IMR-90 (cell line): ENCODE results near the gene ABL1. TPM values are rescaled to one million over a fixed set of nuclear protein-coding genes. Genes with fewer than 3 reads are reported as not detected.

Experiments used
- ATAC-seq: fragments of 200-7000 bp; cut with Tn5 transposase; 2 replicates; pipeline ENCODE4 v1.9.1; 2020; ENCODE audit warnings: low read depth, mild to moderate bottlenecking, moderate library complexity
- BruUV-seq: library from RNA; stranded (reverse); fragments of 400-500 nt; replicated peaks from 2 replicates; lab custom pipeline; 2021; lab: Mats Ljungman, UMichigan
- CTCF ChIA-PET: fragments of 300-600 bp; formaldehyde crosslinking; extraction: SDS; loops from one replicate; lab custom pipeline; 2021; ENCODE audit warnings: antibody characterized with exemption; lab: Yijun Ruan, JAX
- POLR2A ChIA-PET: fragments of 300-600 bp; sonication (Branson Sonifier 250); formaldehyde crosslinking; loops from one replicate; lab custom pipeline; 2022; ENCODE audit warnings: antibody characterized with exemption; ENCODE audit not compliant: unreplicated experiment; lab: Charles Lee
- DNase-seq: peaks from one replicate; pipeline ENCODE4 v3.0.0; 2013
- H2AFZ ChIP-seq: replicated peaks from 2 replicates; pipeline ENCODE3; 2013; ENCODE audit warnings: low read length, mild to moderate bottlenecking; ENCODE audit not compliant: poor library complexity
- H2AK5ac ChIP-seq: 2 replicates; pipeline ENCODE4 v1.6.1; 2013; ENCODE audit warnings: low read depth, low read length, inconsistent platforms
- H2AK9ac ChIP-seq: replicated peaks from 2 replicates; pipeline ENCODE3; 2013; ENCODE audit warnings: mild to moderate bottlenecking, low read depth, low read length, moderate library complexity; ENCODE audit not compliant: poor library complexity
- H2BK120ac ChIP-seq: 2 replicates; pipeline ENCODE4 v1.6.1; 2013; ENCODE audit warnings: low read depth, low read length, inconsistent platforms
- H2BK15ac ChIP-seq: 3 replicates; pipeline ENCODE4 v1.6.1; 2013; ENCODE audit warnings: low read depth, low read length, inconsistent platforms
- H2BK20ac ChIP-seq: 2 replicates; pipeline ENCODE4 v1.6.1; 2013; ENCODE audit warnings: low read depth, mild to moderate bottlenecking, inconsistent platforms, low read length, moderate library complexity
- H2BK5ac ChIP-seq: 2 replicates; pipeline ENCODE4 v1.6.1; 2013; ENCODE audit warnings: mild to moderate bottlenecking, low read depth, low read length, inconsistent platforms; ENCODE audit not compliant: poor library complexity, severe bottlenecking
- H3K14ac ChIP-seq: replicated peaks from 2 replicates; pipeline ENCODE4 v1.6.1; 2013; ENCODE audit warnings: low read depth, low read length, inconsistent platforms
- H3K18ac ChIP-seq: 2 replicates; pipeline ENCODE4 v1.6.1; 2013; ENCODE audit warnings: low read depth, low read length, control low read depth
- H3K23ac ChIP-seq: 2 replicates; pipeline ENCODE4 v1.6.1; 2013; ENCODE audit warnings: low read depth, low read length, inconsistent platforms
- H3K27ac ChIP-seq: 2 replicates; pipeline ENCODE4 v1.5.1; 2013; ENCODE audit warnings: mild to moderate bottlenecking, control low read depth, low read length; ENCODE audit not compliant: insufficient read depth
- H3K27me3 ChIP-seq: 2 replicates; pipeline ENCODE4 v1.6.1; 2013; ENCODE audit warnings: low read length; ENCODE audit not compliant: control insufficient read depth, insufficient read depth
- H3K36me3 ChIP-seq: 2 replicates; pipeline ENCODE4 v1.6.1; 2013; ENCODE audit warnings: low read length, mixed read lengths; ENCODE audit not compliant: control insufficient read depth, insufficient read depth
- H3K4ac ChIP-seq: 2 replicates; pipeline ENCODE4 v1.6.1; 2013; ENCODE audit warnings: low read depth, low read length, inconsistent platforms
- H3K4me1 ChIP-seq: 2 replicates; pipeline ENCODE4 v1.6.1; 2013; ENCODE audit warnings: low read length, mixed read lengths; ENCODE audit not compliant: control insufficient read depth, insufficient read depth
- H3K4me2 ChIP-seq: 2 replicates; pipeline ENCODE4 v1.6.1; 2013; ENCODE audit warnings: low read depth, mild to moderate bottlenecking, control low read depth, low read length, moderate library complexity
- H3K4me3 ChIP-seq: 2 replicates; pipeline ENCODE4 v1.5.1; 2013; ENCODE audit warnings: low read depth, mild to moderate bottlenecking, control low read depth, low read length, moderate library complexity; ENCODE audit not compliant: insufficient read depth
- H3K56ac ChIP-seq: 2 replicates; pipeline ENCODE4 v1.6.1; 2013; ENCODE audit warnings: low read length, inconsistent platforms; ENCODE audit not compliant: insufficient read depth; ENCODE audit errors: extremely low read depth
- H3K79me1 ChIP-seq, 2 experiments: 2 replicates each; pipeline ENCODE4 v1.6.1; 2013; ENCODE audit warnings: low read length in 2 of 2, inconsistent platforms in 1 of 2, low read depth in 1 of 2
- H3K9ac ChIP-seq: 2 replicates; pipeline ENCODE4 v1.6.1; 2013; ENCODE audit warnings: low read depth, low read length, control low read depth
- H3K9me1 ChIP-seq: 2 replicates; pipeline ENCODE4 v1.6.1; 2013; ENCODE audit warnings: low read length, inconsistent platforms; ENCODE audit not compliant: insufficient read depth
- H3K9me3 ChIP-seq: 2 replicates; pipeline ENCODE4 v1.6.1; 2013; ENCODE audit warnings: low read length; ENCODE audit not compliant: control insufficient read depth, insufficient read depth
- H4K20me1 ChIP-seq: 2 replicates; pipeline ENCODE4 v1.6.1; 2013; ENCODE audit warnings: low read length, inconsistent platforms; ENCODE audit not compliant: insufficient read depth
- H4K5ac ChIP-seq: 2 replicates; pipeline ENCODE4 v1.6.1; 2013; ENCODE audit warnings: mild to moderate bottlenecking, low read depth, low read length, control low read depth
- H4K8ac ChIP-seq, 2 experiments: 2 replicates each; pipeline ENCODE4 v1.6.1; 2013; ENCODE audit warnings: low read depth in 2 of 2, low read length in 2 of 2, control low read depth in 1 of 2, inconsistent platforms in 1 of 2
- H4K91ac ChIP-seq: 2 replicates; pipeline ENCODE4 v1.6.1; 2013; ENCODE audit warnings: low read depth, low read length, inconsistent platforms; ENCODE audit not compliant: insufficient read depth
- CEBPB ChIP-seq: IDR thresholded peaks from 2 replicates; pipeline ENCODE4 v1.6.1; 2012; ENCODE audit warnings: low read depth, low read length, improper control_type of control experiment
- CHD1 ChIP-seq: IDR thresholded peaks from 2 replicates; pipeline ENCODE4 v1.6.1; 2012; ENCODE audit warnings: low read depth, low read length, improper control_type of control experiment
- MXI1 ChIP-seq: IDR thresholded peaks from 2 replicates; pipeline ENCODE4 v1.6.1; 2012; ENCODE audit warnings: low read depth, mild to moderate bottlenecking, low read length, moderate library complexity, borderline replicate concordance
- POLR2A ChIP-seq: IDR thresholded peaks from 2 replicates; pipeline ENCODE4 v1.6.1; 2012; ENCODE audit warnings: mild to moderate bottlenecking, low read depth, low read length
- RAD21 ChIP-seq: IDR thresholded peaks from 2 replicates; pipeline ENCODE4 v1.6.1; 2012; ENCODE audit warnings: low read length, improper control_type of control experiment
- RCOR1 ChIP-seq: IDR thresholded peaks from 2 replicates; pipeline ENCODE4 v1.6.1; 2012; ENCODE audit warnings: mild to moderate bottlenecking, low read length, improper control_type of control experiment; ENCODE audit not compliant: insufficient replicate concordance
- SMC3 ChIP-seq: fragments of 150-350 bp; IDR thresholded peaks from 2 replicates; pipeline ENCODE4 v1.6.1; 2016; ENCODE audit warnings: low read depth, mild to moderate bottlenecking, antibody characterized with exemption, low read length, moderate library complexity
- WGBS, 2 experiments: methylation state at CpG; one replicate each; pipeline versions ENCODE4 v1.1.5 to v1.1.7; 2013; ENCODE audit warnings: missing lambda C conversion rate in 2 of 2; ENCODE audit not compliant: insufficient read length in 1 of 2; ENCODE audit errors: extremely low coverage in 2 of 2; 5-methylcytosine and 5-hydroxymethylcytosine counted together
- dilution Hi-C: fragments of 300-500 bp; cut with HindIII; formaldehyde crosslinking; loops from one replicate; pipeline ENCODE4 v1.14.3; 2018; ENCODE audit warnings: low sequenced_read_pairs; ENCODE audit not compliant: unreplicated experiment
- in situ Hi-C: fragments of 300-500 bp; cut with MboI; formaldehyde crosslinking; loops from 3 replicates; pipeline ENCODE4 v1.14.3; 2019; ENCODE audit warnings: low sequenced_read_pairs, inconsistent platforms, mixed read lengths
- intact Hi-C: fragments of 100-400 bp; cut with micrococcal nuclease; formaldehyde crosslinking; loops from 2 replicates; pipeline ENCODE4 v1.10.0; 2022
- polyA plus RNA-seq, 3 experiments: library from polyadenylated mRNA; depleted of rRNA; stranded (reverse); fragments of >200 nt; gene quantifications; 2 replicates each; pipeline ENCODE4 v1.2.3, GENCODE V29; 2012; ENCODE audit warnings: low replicate concordance in 1 of 3
- total RNA-seq: library from RNA; depleted of rRNA; stranded (reverse); fragments of >200 nt; gene quantifications from 2 replicates; pipeline ENCODE4 v1.2.3, GENCODE V29; 2012
- TF ChIP-seq, protein P1 (sequence below): fragments of 150-350 bp; IDR thresholded peaks from 2 replicates; pipeline ENCODE4 v1.6.1; 2017; ENCODE audit warnings: mild to moderate bottlenecking, antibody characterized with exemption, low read length, low read depth
- TF ChIP-seq, protein P2 (sequence below): conservative IDR thresholded peaks from 2 replicates; pipeline ENCODE4 v1.5.1; 2012; ENCODE audit warnings: mild to moderate bottlenecking, low read depth, low read length, improper control_type of control experiment

Gene ABL1
- total and polyA plus RNA-seq, 2 of the 4 experiments (the other 2 are of a cell fraction): 33.7 to 49.1 TPM

DNA sequence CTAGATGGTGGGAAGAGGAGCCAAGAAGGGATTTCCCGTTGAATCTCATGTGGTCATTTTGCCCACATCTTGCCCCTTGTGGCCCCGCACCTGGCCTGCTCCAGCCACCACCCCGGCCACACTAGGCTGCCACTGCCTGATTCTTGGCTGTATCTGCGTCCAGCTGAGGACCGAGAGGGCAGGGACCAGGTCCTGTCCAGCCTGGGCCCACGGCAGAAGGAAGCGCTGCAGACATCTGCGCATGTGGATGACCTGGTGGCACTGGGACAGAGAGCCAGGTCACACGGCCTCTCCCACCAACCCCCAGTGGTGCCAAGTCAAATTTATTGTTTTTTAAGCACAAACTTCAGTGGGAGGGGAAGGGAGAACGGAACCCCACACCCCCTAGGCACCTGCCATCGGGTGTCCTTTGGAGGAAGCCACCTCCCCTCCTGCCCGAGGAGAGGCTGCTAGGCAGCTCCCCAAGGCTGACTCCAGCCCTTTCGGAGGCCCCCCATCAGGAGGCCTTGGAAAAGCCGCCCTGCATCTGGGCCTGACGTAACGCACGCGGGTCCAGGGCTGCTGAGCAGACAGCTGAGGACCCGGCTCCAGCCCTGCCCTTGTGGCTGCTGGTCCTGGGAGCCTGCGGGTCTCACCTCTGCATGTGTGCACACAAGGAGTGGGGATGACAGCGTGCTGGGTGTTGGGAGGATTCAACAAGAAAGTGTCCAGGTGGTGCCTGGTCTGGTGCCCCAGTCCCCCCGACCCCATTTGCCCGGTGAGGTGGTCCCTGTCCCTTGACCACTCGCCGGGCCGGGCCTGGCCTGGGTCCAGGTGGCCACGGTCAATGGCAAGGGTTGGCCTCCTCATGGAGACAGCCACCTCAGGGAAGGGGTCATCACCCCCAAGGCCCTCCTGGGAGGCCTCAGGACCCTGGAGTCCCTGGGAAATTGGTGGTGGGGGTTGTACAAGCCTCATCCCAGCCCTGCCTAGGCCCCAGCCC, 67.4 kb downstream of the ABL1 start:
- Histone ChIP-seq H3K4me1 (no peaks in the 10 kb centered on the region), H4K8ac (no peak overlapping the region), H2AK5ac (no peak overlapping the region), H3K9ac (no peak overlapping the region), H2AK9ac (no peak overlapping the region), H4K5ac (no peak overlapping the region), H4K91ac (no peak overlapping the region), H3K23ac (no peak overlapping the region), H3K9me3 (peaks cover 2% of the 10 kb centered on the region; the same call in 1 of the 2 replicates), H3K27me3 (peaks cover 2% of the 10 kb centered on the region; the same call in 1 of the 2 replicates), H3K36me3 (no peaks in the 10 kb centered on the region), H2BK15ac (no peak overlapping the region), H2BK120ac (no peak overlapping the region), H4K20me1 (peaks cover 4% of the 10 kb centered on the region; the same call in 1 of the 2 replicates), H3K4me2 (no peak overlapping the region), H3K4ac (no peak overlapping the region), H2BK20ac (no peak overlapping the region), H3K79me1 (no peaks in the 10 kb centered on the region), H2AFZ (no peak overlapping the region), H3K14ac (no peak overlapping the region), H3K18ac (no peak overlapping the region), H3K56ac (no peak overlapping the region), H3K27ac (no peak overlapping the region), H2BK5ac (no peak overlapping the region), H3K4me3 (no peak overlapping the region), H3K9me1 (no peaks in the 10 kb centered on the region)
- POLR2A ChIA-PET: no interaction called here
- ATAC-seq (no peak), DNase-seq (no peak)
- in situ Hi-C loops (no loop called here), dilution Hi-C loops (no loop called here), intact Hi-C loops (no loop called here)
- WGBS, 2 experiments: 95% methylated on average over 8 of the region's 27 CpGs; no CpG with 5 or more reads in 1 of the 2 experiments
- CTCF ChIA-PET: no interaction called here
- TF ChIP-seq, protein P1, sequence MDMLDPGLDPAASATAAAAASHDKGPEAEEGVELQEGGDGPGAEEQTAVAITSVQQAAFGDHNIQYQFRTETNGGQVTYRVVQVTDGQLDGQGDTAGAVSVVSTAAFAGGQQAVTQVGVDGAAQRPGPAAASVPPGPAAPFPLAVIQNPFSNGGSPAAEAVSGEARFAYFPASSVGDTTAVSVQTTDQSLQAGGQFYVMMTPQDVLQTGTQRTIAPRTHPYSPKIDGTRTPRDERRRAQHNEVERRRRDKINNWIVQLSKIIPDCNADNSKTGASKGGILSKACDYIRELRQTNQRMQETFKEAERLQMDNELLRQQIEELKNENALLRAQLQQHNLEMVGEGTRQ: no peak
- TF ChIP-seq POLR2A: no peak
- TF ChIP-seq RCOR1: no peak
- TF ChIP-seq CHD1: no peak
- no peak for TF ChIP-seq MXI1
- TF ChIP-seq SMC3: no peak
- no peak for TF ChIP-seq CEBPB
- TF ChIP-seq, protein P2, sequence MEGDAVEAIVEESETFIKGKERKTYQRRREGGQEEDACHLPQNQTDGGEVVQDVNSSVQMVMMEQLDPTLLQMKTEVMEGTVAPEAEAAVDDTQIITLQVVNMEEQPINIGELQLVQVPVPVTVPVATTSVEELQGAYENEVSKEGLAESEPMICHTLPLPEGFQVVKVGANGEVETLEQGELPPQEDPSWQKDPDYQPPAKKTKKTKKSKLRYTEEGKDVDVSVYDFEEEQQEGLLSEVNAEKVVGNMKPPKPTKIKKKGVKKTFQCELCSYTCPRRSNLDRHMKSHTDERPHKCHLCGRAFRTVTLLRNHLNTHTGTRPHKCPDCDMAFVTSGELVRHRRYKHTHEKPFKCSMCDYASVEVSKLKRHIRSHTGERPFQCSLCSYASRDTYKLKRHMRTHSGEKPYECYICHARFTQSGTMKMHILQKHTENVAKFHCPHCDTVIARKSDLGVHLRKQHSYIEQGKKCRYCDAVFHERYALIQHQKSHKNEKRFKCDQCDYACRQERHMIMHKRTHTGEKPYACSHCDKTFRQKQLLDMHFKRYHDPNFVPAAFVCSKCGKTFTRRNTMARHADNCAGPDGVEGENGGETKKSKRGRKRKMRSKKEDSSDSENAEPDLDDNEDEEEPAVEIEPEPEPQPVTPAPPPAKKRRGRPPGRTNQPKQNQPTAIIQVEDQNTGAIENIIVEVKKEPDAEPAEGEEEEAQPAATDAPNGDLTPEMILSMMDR: no peak
- no peak for TF ChIP-seq RAD21
- BruUV-seq: no TSS peak
